NCI-H460 (cell line): Measurements from ENCODE around the gene ZNF534. TPM values are rescaled to one million over a fixed set of nuclear protein-coding genes. Genes with fewer than 3 reads are reported as not detected.
"Not testable (repeated sequence)": the region's sequence is repeated elsewhere in the genome, so short reads cannot be mapped to it uniquely, and the experiment has no call there.

ENCODE experiments used
- DNase-seq: peaks from one replicate; pipeline ENCODE4 v3.0.0-alpha.2; 2016; ENCODE audit warnings: low read depth; ENCODE audit errors: extremely low read depth
- small RNA-seq, 2 experiments: library from RNA; depleted of rRNA; stranded (forward); fragments of <200 nt; gene quantifications; one replicate each; pipeline ENCODE3, GENCODE V24; 2014
- total RNA-seq: library from RNA; depleted of rRNA; stranded (reverse); fragments of >200 nt; shearing (Covaris generic); gene quantifications from 2 replicates; pipeline ENCODE4 v1.2.3, GENCODE V29; 2014; rRNA removed

Gene ZNF534
- total RNA-seq, 1 experiment from 2014 or later: not detected

DNA sequence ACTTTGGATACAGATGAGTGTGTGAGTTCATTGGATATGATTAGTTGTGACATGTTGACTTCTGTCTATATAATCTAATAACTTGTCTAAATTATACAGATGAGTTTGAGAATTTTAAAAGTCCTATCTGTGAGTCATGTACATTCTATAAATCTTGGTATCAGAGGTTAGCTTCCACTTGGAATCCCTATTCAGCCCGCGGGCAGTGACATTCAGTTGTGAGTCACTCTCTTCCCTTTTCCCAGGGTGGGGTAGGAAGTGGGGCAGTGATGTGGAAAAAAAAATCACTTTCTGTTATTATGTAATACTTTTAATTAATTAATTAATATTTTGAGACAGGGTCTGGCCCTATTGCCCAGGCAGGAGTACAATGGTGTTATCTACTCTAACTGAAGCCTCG is 65.6 kb downstream of the ZNF534 start:
- DNase-seq: no peak

- DNase-seq: no peak
Observed at GRCh38 chr19:52498571-52498970, 69.6 kb downstream of the ZNF534 start.

GRCh38 chr19:52500474-52500873 is 71.5 kb downstream of the ZNF534 start:
- DNase-seq: not testable (repeated sequence)

GRCh38 chr19:52500991-52501390 is 72.0 kb downstream of the ZNF534 start:
- not testable (repeated sequence) for DNase-seq

Small RNAs within 50 kb of the gene (small RNA-seq; reads per million reads assigned to genes)
- gene AC010332.1: 0 reads per million in 2 experiments

Other genes with a start within 250 kb of the ZNF534 start
- gene PPP2R1A, start 239.1 kb upstream of the ZNF534 start, total RNA-seq: 104 and 111 TPM in 2 replicates
- 14.5 and 16.8 TPM in 2 replicates for gene ZNF766, start 159.6 kb upstream of the ZNF534 start, total RNA-seq
- gene ZNF480, start 132.0 kb upstream of the ZNF534 start, total RNA-seq: 8.8 and 10.1 TPM in 2 replicates
- 3.2 and 6.0 TPM in 2 replicates for gene ZNF610, start 92.9 kb upstream of the ZNF534 start, total RNA-seq
- 0.35 and 1.1 TPM in 2 replicates for gene ZNF880, start 59.2 kb upstream of the ZNF534 start, total RNA-seq
- 5.2 and 6.6 TPM in 2 replicates for gene ZNF528, start 31.3 kb upstream of the ZNF534 start, total RNA-seq
- gene ZNF578, start 24.4 kb downstream of the ZNF534 start, total RNA-seq: not detected in 2 replicates
- 11.6 and 11.7 TPM in 2 replicates for gene ZNF808, start 98.5 kb downstream of the ZNF534 start, total RNA-seq
- 10.5 and 11.3 TPM in 2 replicates for gene ZNF701, start 141.1 kb downstream of the ZNF534 start, total RNA-seq
- gene ZNF83, start 209.2 kb downstream of the ZNF534 start, total RNA-seq: 30.9 and 34.6 TPM in 2 replicates